NK-92 (cell line): ENCODE measurements around the gene EHBP1.

Experiments used
- DNase-seq: peaks from one replicate; lab custom pipeline; 2025; ENCODE audit not compliant: unreplicated experiment; lab: John Stamatoyannopoulos, UW

Gene EHBP1

GRCh38 chr2:63047321-63048279 is 342.1 kb downstream of the EHBP1 start:
- DNase-seq, result no peak

- no peak for DNase-seq
Measured at GRCh38 chr2:63048367-63049171, 343.1 kb downstream of the EHBP1 start.

DNA sequence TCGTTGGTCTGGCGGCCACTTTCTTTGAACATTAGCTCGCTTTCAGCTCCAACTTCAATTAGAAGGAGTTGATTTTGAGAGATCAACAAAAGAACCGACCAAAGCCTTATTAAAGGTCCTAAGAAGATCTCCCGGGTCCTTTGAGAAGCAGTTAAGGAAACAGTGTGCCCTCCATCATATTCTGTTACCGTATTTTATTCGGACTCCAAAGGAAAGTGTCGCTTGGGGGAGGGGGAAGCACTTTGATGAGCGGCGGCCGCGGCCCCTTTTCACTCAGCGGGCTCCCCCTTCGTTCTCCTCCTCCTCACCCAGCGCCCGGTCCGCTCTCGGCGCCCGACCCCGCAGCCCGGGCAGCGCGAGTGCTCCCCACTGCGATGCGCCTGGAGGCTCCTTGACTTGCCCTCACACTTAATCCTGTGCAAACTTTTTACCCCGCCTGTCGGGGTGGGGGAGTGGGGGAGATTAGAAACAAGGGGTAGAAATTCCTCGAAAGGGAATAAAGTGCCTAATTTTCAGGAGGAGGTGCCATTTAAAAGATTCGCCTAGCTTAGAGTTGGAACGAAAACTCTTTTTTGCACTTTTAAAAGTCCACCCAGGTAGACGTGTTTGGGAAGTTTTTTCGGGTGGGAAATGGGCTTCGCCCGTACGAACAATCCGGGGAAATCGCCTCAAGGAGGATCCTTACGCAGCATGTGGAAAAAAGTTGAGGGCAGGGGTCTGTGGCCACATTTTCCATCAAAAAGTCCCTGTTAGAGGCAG is 343.9 kb downstream of the EHBP1 start:
- DNase-seq, result no peak

- no peak for DNase-seq
Measured at GRCh38 chr2:63049970-63050333, 344.4 kb downstream of the EHBP1 start.

DNA sequence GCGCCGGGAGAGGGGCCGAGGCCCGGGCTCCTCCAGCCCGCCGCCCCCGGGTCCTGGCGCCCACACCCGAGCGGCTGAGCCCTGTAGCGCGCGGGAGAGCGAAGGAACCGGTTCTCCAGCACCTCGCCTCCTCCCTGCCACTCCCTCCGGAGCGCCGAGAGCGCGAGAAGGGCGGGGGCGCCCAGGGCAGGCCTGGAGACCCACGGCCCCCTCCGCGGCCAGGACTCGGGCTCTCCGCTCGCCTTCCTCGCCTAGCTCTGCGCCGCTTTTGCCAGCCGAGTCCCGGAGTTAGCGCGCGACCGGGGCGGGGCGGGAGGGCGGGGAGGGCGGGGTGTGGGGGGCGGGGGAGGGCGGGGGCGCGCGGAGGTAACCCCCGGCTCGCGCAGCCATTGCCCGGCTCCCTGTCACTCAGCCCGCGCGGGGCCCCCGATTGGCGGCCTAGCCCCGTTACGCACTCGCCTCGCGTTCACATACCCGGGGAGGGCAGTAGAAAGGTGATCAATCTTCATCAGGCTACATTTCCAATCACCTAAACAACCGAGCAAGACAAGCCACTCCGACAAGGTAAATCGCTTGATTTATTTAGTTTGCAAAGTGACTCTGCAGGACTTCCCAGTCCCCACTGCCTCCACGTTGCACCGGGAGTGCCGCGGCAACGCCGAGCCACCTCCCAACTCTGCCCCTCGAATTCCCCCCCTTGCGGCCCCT is 345.0 kb downstream of the EHBP1 start, which contains the start of gene OTX1:
OTX1 (plus strand) TSS at position 497 of the 708 bp plus-strand sequence. CDS start 2,161 bp downstream, outside the sequence.
- DNase-seq, result no peak

- no peak for DNase-seq
Measured at GRCh38 chr2:63051042-63051794, 345.7 kb downstream of the EHBP1 start.

DNA sequence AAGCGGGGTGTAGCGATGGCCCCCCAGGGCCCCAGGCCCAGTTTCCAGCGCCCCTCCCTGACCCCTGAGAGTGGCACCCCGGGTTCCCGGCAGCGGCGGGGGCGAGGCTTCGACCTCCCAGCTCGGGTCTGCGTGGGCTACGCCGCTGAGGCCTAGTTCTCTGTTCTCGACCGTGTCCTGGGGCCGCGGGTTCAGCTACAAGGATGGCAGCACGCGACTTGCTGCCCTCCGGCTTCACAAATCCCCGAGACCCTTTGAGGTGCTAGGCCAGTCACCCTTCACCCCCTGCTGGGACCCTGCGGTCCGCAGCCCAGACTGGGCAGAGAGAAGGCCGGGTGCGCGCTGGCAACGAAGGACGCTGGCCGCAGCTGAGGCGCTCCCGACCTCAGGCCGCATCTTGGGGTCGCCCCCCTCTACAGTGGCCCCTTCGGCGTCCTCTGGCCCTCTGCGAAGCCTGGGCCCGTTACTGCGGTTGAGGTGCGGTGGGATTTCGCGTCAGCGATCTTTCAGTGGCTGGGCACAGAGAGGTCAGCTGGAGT is 346.4 kb downstream of the EHBP1 start:
- DNase-seq, result no peak

DNA sequence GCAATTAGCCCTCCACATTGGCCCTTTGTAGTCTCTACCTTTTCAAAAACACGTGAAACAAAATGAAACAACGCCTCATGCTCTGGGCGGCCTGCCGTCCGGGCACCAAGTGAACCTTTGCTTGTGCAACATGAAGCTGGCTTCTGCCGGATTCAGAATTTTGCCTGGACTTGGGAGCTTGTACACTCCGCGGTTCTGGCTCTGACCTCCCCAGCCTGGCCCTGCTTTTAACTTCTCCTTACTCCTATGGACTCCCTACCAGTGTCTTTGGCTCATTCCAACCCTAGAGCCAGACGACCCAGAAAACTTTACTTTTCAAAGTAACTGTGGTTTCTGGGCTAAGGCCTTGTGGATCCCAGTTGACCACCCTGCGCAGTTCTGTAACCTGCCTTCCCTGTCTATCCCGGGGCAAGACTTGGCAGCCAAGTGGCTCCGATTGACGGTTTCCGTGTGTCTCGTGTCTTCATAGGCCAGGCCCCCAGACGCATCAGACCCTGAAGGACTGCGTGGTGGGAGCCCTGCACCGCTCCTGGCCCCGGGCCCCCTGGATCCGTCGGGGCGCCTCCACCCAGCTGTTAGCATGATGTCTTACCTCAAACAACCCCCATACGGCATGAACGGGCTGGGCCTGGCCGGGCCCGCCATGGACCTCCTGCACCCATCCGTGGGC is 347.0 kb downstream of the EHBP1 start:
- DNase-seq, result no peak

DNA sequence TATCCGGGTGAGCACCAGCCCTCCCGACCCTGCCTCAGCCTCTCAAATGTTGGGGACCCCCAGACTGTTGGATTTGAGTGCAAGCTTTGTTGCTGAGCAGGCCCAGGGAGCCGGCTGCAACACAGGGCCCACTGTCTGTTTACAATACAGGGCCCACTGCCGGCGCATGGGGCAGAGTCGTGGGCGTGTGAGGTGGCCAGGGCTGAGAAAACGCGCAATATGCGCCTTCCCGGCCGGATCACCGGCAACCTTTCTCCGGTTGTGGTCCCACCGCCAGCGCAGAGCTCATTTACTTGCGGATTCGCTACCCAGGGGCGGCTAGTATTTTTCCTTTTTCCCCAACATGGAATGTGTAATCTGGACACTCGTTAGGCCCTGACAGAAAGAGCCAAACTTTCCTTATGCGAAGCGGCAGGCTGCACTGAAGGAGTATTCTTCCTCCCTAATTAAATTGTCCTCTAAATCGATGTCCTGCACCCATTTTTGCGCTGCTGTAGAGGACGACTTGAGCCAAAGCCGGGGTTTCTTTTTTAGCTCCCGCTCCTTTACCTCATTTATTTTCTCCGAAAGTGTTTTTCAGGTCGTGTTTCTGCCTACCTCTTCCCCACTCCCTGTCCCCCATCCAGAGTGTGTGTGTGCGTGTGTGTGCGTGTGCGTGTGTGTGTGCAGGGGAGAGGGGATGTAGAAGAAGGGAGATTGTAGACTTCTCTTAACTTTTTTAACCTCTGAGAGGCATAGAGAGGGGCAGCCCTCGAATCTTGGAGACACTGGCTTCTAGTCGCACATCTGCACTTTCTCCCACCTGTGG is 347.8 kb downstream of the EHBP1 start:
- no peak for DNase-seq

DNA sequence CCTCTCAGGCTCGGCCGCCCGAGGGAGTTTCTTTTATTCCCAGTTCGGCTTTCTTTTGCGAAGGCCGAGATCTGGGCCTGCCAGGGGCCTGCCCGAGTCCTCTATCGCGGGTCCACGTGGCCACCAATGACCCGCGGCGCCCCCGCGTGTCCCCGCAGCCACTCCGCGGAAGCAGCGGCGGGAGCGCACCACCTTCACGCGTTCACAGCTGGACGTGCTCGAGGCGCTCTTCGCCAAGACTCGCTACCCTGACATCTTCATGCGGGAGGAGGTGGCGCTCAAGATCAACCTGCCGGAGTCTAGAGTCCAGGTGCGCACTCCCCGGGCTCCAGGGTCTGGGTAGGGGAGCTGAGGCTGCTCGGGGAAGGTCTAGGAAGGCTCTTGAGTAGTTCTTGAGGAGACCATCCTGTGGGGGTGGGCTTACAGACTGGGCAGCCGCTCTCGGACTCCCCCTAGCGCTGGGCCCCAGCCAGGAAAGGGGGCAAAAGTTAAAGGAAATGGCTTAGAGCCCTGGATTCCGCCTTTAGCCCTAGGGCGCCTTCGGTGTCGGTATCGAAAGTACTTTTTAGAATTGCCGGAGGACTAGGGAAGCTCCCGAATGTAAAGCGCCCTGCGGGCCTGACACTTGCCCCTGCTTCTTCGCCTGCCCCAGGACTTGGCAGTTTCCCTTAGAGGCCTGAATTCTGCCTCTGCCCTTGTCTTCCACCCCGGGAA is 348.5 kb downstream of the EHBP1 start:
- no peak for DNase-seq

GRCh38 chr2:63054841-63055225 is 349.3 kb downstream of the EHBP1 start:
- DNase-seq, result no peak

DNA sequence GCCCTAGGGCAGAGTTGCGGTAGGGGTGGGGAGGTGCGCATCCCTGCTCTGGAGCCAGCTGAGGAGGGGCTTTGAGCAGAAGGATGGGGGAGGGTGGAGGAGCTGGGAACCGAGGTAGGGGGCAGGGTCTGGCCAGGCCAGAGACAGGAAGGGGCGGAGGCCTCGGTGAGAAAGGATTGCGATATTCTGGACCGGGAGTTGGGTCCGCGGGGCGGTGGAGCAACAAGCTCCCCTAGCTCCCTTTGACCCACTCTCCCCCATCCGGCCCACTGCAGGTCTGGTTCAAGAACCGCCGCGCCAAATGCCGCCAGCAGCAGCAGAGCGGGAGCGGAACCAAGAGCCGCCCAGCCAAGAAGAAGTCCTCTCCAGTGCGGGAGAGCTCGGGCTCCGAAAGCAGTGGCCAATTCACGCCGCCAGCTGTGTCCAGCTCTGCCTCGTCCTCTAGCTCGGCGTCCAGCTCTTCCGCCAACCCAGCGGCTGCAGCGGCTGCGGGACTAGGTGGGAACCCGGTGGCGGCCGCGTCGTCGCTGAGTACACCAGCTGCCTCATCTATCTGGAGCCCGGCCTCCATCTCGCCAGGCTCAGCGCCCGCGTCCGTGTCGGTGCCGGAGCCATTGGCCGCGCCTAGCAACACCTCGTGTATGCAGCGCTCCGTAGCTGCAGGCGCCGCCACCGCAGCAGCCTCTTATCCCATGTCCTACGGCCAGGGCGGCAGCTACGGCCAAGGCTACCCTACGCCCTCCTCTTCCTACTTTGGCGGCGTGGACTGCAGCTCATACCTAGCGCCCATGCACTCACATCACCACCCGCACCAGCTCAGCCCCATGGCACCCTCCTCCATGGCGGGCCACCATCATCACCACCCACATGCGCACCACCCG is 350.0 kb downstream of the EHBP1 start:
- DNase-seq, result no peak

- DNase-seq, result no peak
Measured at GRCh38 chr2:63056107-63057050, 350.9 kb downstream of the EHBP1 start.

- no peak for DNase-seq
Measured at GRCh38 chr2:63057249-63058143, 352.0 kb downstream of the EHBP1 start.
